GM04503 (cell line): Measurements from ENCODE around the gene ADCY10.
"Not testable (repeated sequence)": the region's sequence is repeated elsewhere in the genome, so short reads cannot be mapped to it uniquely, and the experiment has no call there.

Source experiments
- DNase-seq: peaks from one replicate; pipeline ENCODE4 v3.0.0-alpha.2; 2012; ENCODE audit warnings: low read depth

The ADCY10 gene

GRCh38 chr1:167887187-167887586, 26.7 kb downstream of the ADCY10 start:
- DNase-seq = not testable (repeated sequence)

- DNase-seq = no peak
These were observed 31.6 kb downstream of the ADCY10 start for GRCh38 chr1:167882376-167882775.

- no peak for DNase-seq
These were observed 32.1 kb downstream of the ADCY10 start for GRCh38 chr1:167881786-167882185.

GRCh38 chr1:167881069-167881468, 32.9 kb downstream of the ADCY10 start:
- no peak for DNase-seq

GRCh38 chr1:167880580-167881021, 33.3 kb downstream of the ADCY10 start:
- DNase-seq = no peak

GRCh38 chr1:167879508-167879907, 34.4 kb downstream of the ADCY10 start:
- no peak for DNase-seq

GRCh38 chr1:167878372-167879160, 35.4 kb downstream of the ADCY10 start:
- no peak for DNase-seq

GRCh38 chr1:167876597-167877175, 37.2 kb downstream of the ADCY10 start:
- DNase-seq = no peak

- peak; percentile 6 for DNase-seq
These were observed 42.6 kb downstream of the ADCY10 start for GRCh38 chr1:167871331-167871730.

- not testable (repeated sequence) for DNase-seq
These were observed 44.6 kb downstream of the ADCY10 start for GRCh38 chr1:167869157-167870001.

- not testable (repeated sequence) for DNase-seq
These were observed 47.1 kb downstream of the ADCY10 start for GRCh38 chr1:167866739-167867414.

GRCh38 chr1:167866326-167866725, 47.6 kb downstream of the ADCY10 start:
- not testable (repeated sequence) for DNase-seq

GRCh38 chr1:167865804-167866308, 48.1 kb downstream of the ADCY10 start:
- DNase-seq = not testable (repeated sequence)

GRCh38 chr1:167865193-167865592, 48.7 kb downstream of the ADCY10 start:
- DNase-seq = not testable (repeated sequence)

- no peak for DNase-seq
These were observed 49.4 kb downstream of the ADCY10 start for GRCh38 chr1:167864392-167865032.

- DNase-seq = no peak
These were observed 50.0 kb downstream of the ADCY10 start for GRCh38 chr1:167863921-167864279.

- not testable (repeated sequence) for DNase-seq
These were observed 50.6 kb downstream of the ADCY10 start for GRCh38 chr1:167863191-167863920.

GRCh38 chr1:167862432-167863076, 51.4 kb downstream of the ADCY10 start:
- DNase-seq = peak; percentile 2

- no peak for DNase-seq
These were observed 52.1 kb downstream of the ADCY10 start for GRCh38 chr1:167861664-167862381.
